GM12872 (cell line): ENCODE measurements around the gene GRIK4.

Experiments used
- CTCF ChIP-seq: IDR thresholded peaks from 3 replicates; pipeline ENCODE4 v1.5.1; 2011; ENCODE audit warnings: low read depth, mild to moderate bottlenecking, low read length, moderate library complexity; ENCODE audit not compliant: insufficient read depth

The GRIK4 gene

GRCh38 chr11:120529911-120530310, 18.4 kb downstream of the GRIK4 start:
- no peak for TF ChIP-seq CTCF

GRCh38 chr11:120532082-120532831, 20.7 kb downstream of the GRIK4 start:
- TF ChIP-seq CTCF, result no peak

GRCh38 chr11:120532832-120533196, 21.3 kb downstream of the GRIK4 start:
- TF ChIP-seq CTCF, result no peak

- TF ChIP-seq CTCF, result no peak
These were observed 24.7 kb downstream of the GRIK4 start for GRCh38 chr11:120536091-120536796.

GRCh38 chr11:120536797-120537169, 25.2 kb downstream of the GRIK4 start:
- no peak for TF ChIP-seq CTCF

GRCh38 chr11:120537996-120538395, 26.4 kb downstream of the GRIK4 start:
- TF ChIP-seq CTCF, result no peak

GRCh38 chr11:120538707-120539106, 27.2 kb downstream of the GRIK4 start:
- TF ChIP-seq CTCF, result no peak
